MCF 10A (cell line): ENCODE data around the gene ALAS2. TPM values are rescaled to one million over a fixed set of nuclear protein-coding genes. Genes with fewer than 3 reads are reported as not detected.
A peak's percentile ranks its signal among the peaks of the same experiment; 100 is the strongest.
"Not testable (repeated sequence)": the region's sequence is repeated elsewhere in the genome, so short reads cannot be mapped to it uniquely, and the experiment has no call there.

Source experiments
- Bru-seq: library from RNA; stranded (reverse); fragments of 400-500 nt; gene quantifications from one replicate; lab custom pipeline; 2021; lab: Mats Ljungman, UMichigan
- BruChase-seq, 2 experiments: library from RNA; stranded (reverse); fragments of 400-500 nt; gene quantifications; one replicate each; lab custom pipeline; 2021; lab: Mats Ljungman, UMichigan
- BruUV-seq: library from RNA; stranded (reverse); fragments of 400-500 nt; replicated peaks from 2 replicates; lab custom pipeline; 2021; lab: Mats Ljungman, UMichigan
- CTCF ChIA-PET: fragments of 300-600 bp; sonication (Branson Sonifier 250); formaldehyde crosslinking; extraction: SDS; loops from one replicate; lab custom pipeline; 2021; ENCODE audit warnings: antibody characterized with exemption, inconsistent platforms; lab: Yijun Ruan, JAX
- POLR2A ChIA-PET: fragments of 300-600, 350-650 bp; sonication (Branson Sonifier 250); formaldehyde crosslinking; extraction: SDS; loops from one replicate; lab custom pipeline; 2020; ENCODE audit warnings: antibody characterized with exemption, inconsistent platforms; lab: Yijun Ruan, JAX
- DNase-seq: peaks from one replicate; pipeline ENCODE4 v3.0.0-alpha.2; 2018; ENCODE audit not compliant: unreplicated experiment
- H3K27ac Mint-ChIP-seq: one replicate; pipeline ENCODE4 v1.8.0; 2022; ENCODE audit warnings: mild to moderate bottlenecking, low read depth, mixed read lengths; ENCODE audit not compliant: unreplicated experiment
- H3K27me3 Mint-ChIP-seq: one replicate; pipeline ENCODE4 v1.8.0; 2022; ENCODE audit warnings: mixed read lengths; ENCODE audit not compliant: insufficient read depth, unreplicated experiment
- H3K36me3 Mint-ChIP-seq: one replicate; pipeline ENCODE4 v1.8.0; 2022; ENCODE audit warnings: mild to moderate bottlenecking, moderate library complexity, mixed read lengths; ENCODE audit not compliant: insufficient read depth, unreplicated experiment
- H3K4me1 Mint-ChIP-seq: one replicate; pipeline ENCODE4 v1.8.0; 2022; ENCODE audit warnings: mixed read lengths; ENCODE audit not compliant: insufficient read depth, unreplicated experiment
- H3K4me3 Mint-ChIP-seq: one replicate; pipeline ENCODE4 v1.8.0; 2022; ENCODE audit warnings: mild to moderate bottlenecking, moderate library complexity, mixed read lengths; ENCODE audit not compliant: unreplicated experiment
- H3K9me3 Mint-ChIP-seq: one replicate; pipeline ENCODE4 v1.8.0; 2022; ENCODE audit warnings: mixed read lengths; ENCODE audit not compliant: unreplicated experiment
- CTCF ChIP-seq: fragments of 200-600 bp; IDR thresholded peaks from one replicate; pipeline ENCODE4 v1.8.0; 2022; ENCODE audit warnings: antibody characterized with exemption, mild to moderate bottlenecking; ENCODE audit not compliant: unreplicated experiment
- intact Hi-C: fragments of 100-400 bp; cut with micrococcal nuclease; formaldehyde crosslinking; loops from 2 replicates; pipeline ENCODE4 v1.14.1; 2022
- long read RNA-seq: library from polyadenylated mRNA; stranded (forward); transcript quantifications from one replicate; pipeline ENCODE4 v2.0.0, GENCODE V29; 2022
- total RNA-seq: library from RNA; stranded (reverse); gene quantifications from 2 replicates; pipeline ENCODE4 v1.2.3, GENCODE V29; 2022

The ALAS2 gene
- total RNA-seq = not detected in 2 replicates
- not detected for Bru-seq, nascent RNA
- not detected for BruChase-seq, experiment 1, labeled RNA remaining after a 6-hour chase
- percentile 5 among the genes with signal in this experiment for BruChase-seq, experiment 2, labeled RNA remaining after a 2-hour chase
- long read RNA-seq = 0 reads

- Mint-ChIP-seq H3K9me3 (no peaks in the 10 kb centered on the region), H3K4me3 (no peak within 1 kb of the TSS), H3K4me1 (no peaks in the 10 kb centered on the region), H3K27ac (no peak within 1 kb of the TSS), H3K27me3 (peaks cover 55% of the 10 kb centered on the region), H3K36me3 (no peaks in the 10 kb centered on the region)
- TF ChIP-seq CTCF = no peak
- POLR2A ChIA-PET = interaction anchor here (0.6 kb wide), 1 partner anchor 708 kb away, joined by 3 read pairs; no protein-coding TSS in a partner anchor
- no peak for DNase-seq
- CTCF ChIA-PET = interaction anchor here (0.5 kb wide), 1 partner anchor 20 kb away, joined by 4 read pairs; no protein-coding TSS in a partner anchor
- intact Hi-C loops = no loop called here
- BruUV-seq = no TSS peak
Observed at GRCh38 chrX:55030271-55031205, at the start of gene ALAS2. Gene ALAS2 (minus strand): TSS chrX:55030977. CDS start chrX:55026000, 4,977 bp downstream.

GRCh38 chrX:55074851-55075467, 44.2 kb upstream of the ALAS2 start, which contains the start of gene PAGE2B:
Gene PAGE2B (plus strand): TSS chrX:55075030. CDS start chrX:55076042, 1,012 bp downstream.
- Mint-ChIP-seq H3K9me3 (peaks cover 7% of the 10 kb centered on the region), H3K36me3 (no peaks in the 10 kb centered on the region), H3K4me3 (no peak within 1 kb of the TSS), H3K27ac (no peak within 1 kb of the TSS), H3K4me1 (no peaks in the 10 kb centered on the region), H3K27me3 (peaks cover 27% of the 10 kb centered on the region)
- intact Hi-C loops = no loop called here
- no TSS peak for BruUV-seq
- ChIA-PET CTCF (no interaction called here), POLR2A (no interaction called here)
- no peak for DNase-seq
- no peak for TF ChIP-seq CTCF

GRCh38 chrX:55072286-55072685, 41.5 kb upstream of the ALAS2 start:
- no TSS peak for BruUV-seq
- H3K4me3 Mint-ChIP-seq = no peak overlapping the region
- no peak for DNase-seq
- ChIA-PET CTCF (interaction anchor here (0.6 kb wide), 1 partner anchor 43 kb away, joined by 4 read pairs; no protein-coding TSS in a partner anchor), POLR2A (no interaction called here)
- intact Hi-C loops = no loop called here
- no peaks in the 10 kb centered on the region for H3K4me1 Mint-ChIP-seq
- no peak overlapping the region for H3K27ac Mint-ChIP-seq
- H3K9me3 Mint-ChIP-seq = peaks cover 7% of the 10 kb centered on the region
- H3K27me3 Mint-ChIP-seq = peaks cover 49% of the 10 kb centered on the region
- no peaks in the 10 kb centered on the region for H3K36me3 Mint-ChIP-seq
- TF ChIP-seq CTCF = no peak

GRCh38 chrX:55067180-55067579, 36.4 kb upstream of the ALAS2 start:
- DNase-seq, H3K4me1 Mint-ChIP-seq, H3K27ac Mint-ChIP-seq, H3K4me3 Mint-ChIP-seq, POLR2A ChIA-PET, CTCF ChIA-PET, H3K36me3 Mint-ChIP-seq, BruUV-seq, intact Hi-C loops: not testable (repeated sequence)
- peaks cover 20% of the 10 kb centered on the region for H3K9me3 Mint-ChIP-seq
- peaks cover 82% of the 10 kb centered on the region for H3K27me3 Mint-ChIP-seq
